ENCODE measurements around the gene ZMYND19.
A peak's percentile ranks its signal among the peaks of the same experiment; 100 is the strongest.
"Not testable (repeated sequence)": the region's sequence is repeated elsewhere in the genome, so short reads cannot be mapped to it uniquely, and the experiment has no call there.

The ZMYND19 gene

GRCh38 chr9:137582286-137582860, 7.9 kb downstream of the ZMYND19 start:
- Mint-ChIP-seq H3K4me3 (no peak overlapping the region), H3K4me1 (peaks cover 29% of the 10 kb centered on the region), H3K27ac (no peak overlapping the region), H3K9me3 (no peaks in the 10 kb centered on the region), H3K27me3 (no peaks in the 10 kb centered on the region)
- DNase-seq (no peak), ATAC-seq (no peak)

- no peak overlapping the region for H3K4me3 Mint-ChIP-seq
- H3K27ac Mint-ChIP-seq: no peak overlapping the region
- no peaks in the 10 kb centered on the region for H3K9me3 Mint-ChIP-seq
- no peaks in the 10 kb centered on the region for H3K27me3 Mint-ChIP-seq
- no peak for DNase-seq
- peaks cover 34% of the 10 kb centered on the region for H3K4me1 Mint-ChIP-seq
- ATAC-seq: no peak
Observed at GRCh38 chr9:137581361-137582285, 8.7 kb downstream of the ZMYND19 start.

DNA sequence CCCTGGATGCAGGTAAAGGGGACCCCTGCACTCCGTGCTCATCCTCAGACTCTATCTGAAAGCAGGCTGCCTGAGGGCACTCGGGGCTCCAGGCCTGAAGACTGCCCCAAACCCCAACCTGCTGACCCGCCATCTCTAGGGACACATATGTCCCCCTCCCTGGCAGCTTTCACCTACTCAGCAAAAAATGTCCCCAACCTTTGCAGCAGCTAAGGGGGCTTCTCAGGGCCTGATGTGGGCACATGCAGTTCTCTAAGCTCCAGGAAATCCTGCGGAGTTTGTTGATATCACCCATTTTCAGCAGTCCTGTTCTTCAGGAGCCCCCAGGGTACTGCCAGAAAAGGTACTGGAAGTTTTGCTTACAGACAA, 9.4 kb downstream of the ZMYND19 start:
- no peak for DNase-seq
- Mint-ChIP-seq H3K9me3 (no peaks in the 10 kb centered on the region), H3K4me1 (peaks cover 41% of the 10 kb centered on the region), H3K27ac (no peak overlapping the region), H3K27me3 (no peaks in the 10 kb centered on the region), H3K4me3 (no peak overlapping the region)
- ATAC-seq: no peak

DNA sequence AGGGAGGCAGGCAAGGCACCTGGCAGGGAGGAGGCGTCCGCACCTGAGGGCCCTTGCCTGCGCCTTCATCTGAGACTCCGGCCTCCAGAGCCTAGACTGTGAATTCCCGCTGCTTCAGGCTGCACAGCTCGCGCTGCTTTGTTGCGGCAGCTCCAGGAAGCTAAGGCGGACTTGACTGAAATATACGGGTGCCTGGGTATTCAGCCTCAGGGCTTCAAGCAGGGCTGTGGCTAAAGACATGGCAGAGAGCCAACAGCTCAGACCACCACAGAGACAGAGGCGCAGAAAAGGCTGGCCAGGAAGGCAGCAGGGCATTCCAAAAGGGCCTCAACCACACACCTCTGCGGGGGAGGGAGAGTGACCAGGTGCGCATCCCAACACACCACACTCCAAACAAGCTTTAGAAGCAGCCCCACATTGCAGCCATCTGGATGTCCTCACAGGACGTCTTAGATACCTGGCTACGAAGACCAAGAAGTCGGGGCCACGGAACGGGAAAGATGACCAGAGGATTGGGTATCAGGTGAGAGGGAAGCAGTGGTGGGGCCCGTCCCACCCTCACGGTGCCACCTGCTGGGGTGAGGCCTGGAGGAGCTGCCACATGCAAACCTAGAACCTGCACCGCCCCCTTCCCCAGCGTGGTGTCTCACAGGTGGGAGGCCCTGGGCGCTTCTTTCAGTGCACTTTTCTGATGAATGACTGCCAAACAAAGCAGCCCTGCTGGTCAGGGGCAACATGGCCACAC, 9.9 kb downstream of the ZMYND19 start:
- no peak overlapping the region for H3K27ac Mint-ChIP-seq
- no peak for DNase-seq
- H3K27me3 Mint-ChIP-seq: no peaks in the 10 kb centered on the region
- H3K4me1 Mint-ChIP-seq: peaks cover 46% of the 10 kb centered on the region
- ATAC-seq: no peak
- no peaks in the 10 kb centered on the region for H3K9me3 Mint-ChIP-seq
- no peak overlapping the region for H3K4me3 Mint-ChIP-seq

DNA sequence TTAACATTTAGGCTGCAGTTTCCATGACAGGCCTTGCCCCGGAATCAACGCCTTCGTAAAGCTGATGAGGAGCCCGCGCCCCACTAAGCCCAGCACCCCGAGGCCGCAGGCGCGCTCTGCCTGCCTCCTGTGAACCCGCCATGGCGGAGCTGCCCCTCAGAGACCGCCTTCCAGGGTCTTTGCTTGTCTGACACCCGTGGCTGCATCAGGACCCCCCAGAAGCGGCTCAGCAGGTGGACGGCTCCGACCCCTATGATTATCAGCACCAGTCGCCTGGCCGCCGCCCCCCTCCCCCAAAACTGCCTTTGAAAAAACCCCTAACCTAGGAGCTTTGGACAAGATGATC, 11.1 kb downstream of the ZMYND19 start:
- H3K4me3 Mint-ChIP-seq: peak overlapping the region; percentile 82 to 88
- DNase-seq: no peak
- H3K4me1 Mint-ChIP-seq: peaks cover 55% of the 10 kb centered on the region
- no peaks in the 10 kb centered on the region for H3K9me3 Mint-ChIP-seq
- peak overlapping the region in 1 of 2 donors; percentile 95 for H3K27ac Mint-ChIP-seq
- H3K27me3 Mint-ChIP-seq: no peaks in the 10 kb centered on the region
- ATAC-seq: no peak

DNA sequence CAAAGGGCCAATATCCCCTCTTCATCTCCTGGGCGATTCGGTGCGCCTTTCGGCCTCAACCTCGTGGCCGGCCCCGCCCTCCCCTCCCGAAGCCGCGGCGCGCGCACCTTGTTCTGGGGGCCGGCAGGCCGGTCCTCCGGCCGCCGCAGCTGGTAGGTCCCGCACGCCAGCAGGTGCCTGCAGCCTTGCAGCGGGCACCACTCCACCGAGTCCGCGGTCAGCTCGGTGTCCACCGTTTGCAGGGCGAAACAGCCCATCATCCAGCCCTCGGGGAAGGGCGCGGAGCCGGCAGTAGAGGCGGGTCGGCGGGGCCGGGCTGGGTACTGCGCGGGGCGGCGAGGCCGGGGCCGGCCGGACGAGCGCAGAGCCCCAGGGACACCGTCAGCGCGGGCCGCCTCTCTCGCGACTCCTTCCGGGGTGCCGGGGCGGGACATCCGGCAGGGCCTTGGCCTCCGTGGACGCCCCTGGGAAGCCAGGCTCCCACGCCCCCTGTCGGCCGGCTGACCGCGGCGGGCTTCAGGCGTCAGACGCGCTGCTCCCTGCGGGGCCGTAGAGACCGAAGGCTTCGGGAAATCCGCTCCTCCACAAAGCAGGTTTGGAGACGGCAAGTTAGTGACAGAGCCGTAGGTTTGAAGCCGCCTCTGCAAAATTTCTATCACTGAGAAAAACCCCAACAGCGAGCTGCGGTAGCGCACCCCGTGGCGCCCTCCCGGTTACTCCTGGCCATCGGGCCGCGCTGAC, 11.6 kb downstream of the ZMYND19 start, which contains the start of gene DPH7:
Gene DPH7 (minus strand): TSS at position 408 of the 741 bp plus-strand sequence. CDS start 148 bp downstream, at position 260.
- no peaks in the 10 kb centered on the region for H3K9me3 Mint-ChIP-seq
- peak; percentile 94 to 95 for DNase-seq
- peak within 1 kb of the TSS; percentile 82 to 88 for H3K4me3 Mint-ChIP-seq
- peak within 1 kb of the TSS; percentile 78 to 95 for H3K27ac Mint-ChIP-seq
- H3K4me1 Mint-ChIP-seq: peaks cover 55% of the 10 kb centered on the region
- ATAC-seq: peak; percentile 99
- H3K27me3 Mint-ChIP-seq: no peaks in the 10 kb centered on the region

DNA sequence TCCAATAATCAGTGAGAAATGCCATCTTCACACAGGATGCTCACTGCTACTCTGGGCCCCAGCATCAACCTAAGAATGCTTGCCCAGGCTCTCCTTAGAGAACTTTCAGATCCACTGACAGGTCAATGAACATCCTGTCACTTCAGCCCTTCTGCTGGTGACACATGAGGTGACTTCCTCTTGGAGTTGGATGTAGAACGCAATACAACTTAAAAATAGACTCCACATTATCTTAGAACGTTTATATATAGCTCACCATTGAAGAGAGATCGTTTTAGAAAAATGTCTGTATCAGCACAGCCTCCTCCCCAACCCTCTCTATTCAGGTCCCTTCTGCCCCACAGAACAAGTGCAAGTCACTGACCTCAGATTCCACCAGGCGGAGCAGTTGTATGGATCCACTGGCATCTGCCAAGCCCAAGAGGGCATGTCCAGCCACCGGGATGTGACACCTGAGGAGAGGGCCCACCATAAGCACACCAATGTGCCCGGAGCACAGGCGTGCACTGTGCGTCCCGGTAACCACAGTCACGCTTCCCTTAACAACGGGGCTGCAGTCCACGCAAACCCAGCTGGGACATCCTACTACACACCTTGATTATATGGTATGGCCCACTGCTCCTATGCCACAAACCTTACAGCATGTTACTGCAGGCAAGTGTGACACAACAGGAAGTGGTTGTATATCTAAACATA, 14.4 kb downstream of the ZMYND19 start:
- Mint-ChIP-seq H3K27ac (peak overlapping the region; percentile 32 to 46), H3K4me1 (peaks cover 47% of the 10 kb centered on the region)
- ATAC-seq: no peak

GRCh38 chr9:137575364-137575715, 15.0 kb downstream of the ZMYND19 start:
- no peak for ATAC-seq
- no peaks in the 10 kb centered on the region for H3K9me3 Mint-ChIP-seq
- H3K4me3 Mint-ChIP-seq: no peak overlapping the region

More for the DNA sequence above, 14.4 kb downstream of the ZMYND19 start:
- no peaks in the 10 kb centered on the region for H3K9me3 Mint-ChIP-seq
- no peak for DNase-seq
- no peaks in the 10 kb centered on the region for H3K27me3 Mint-ChIP-seq
- peak overlapping the region in 1 of 2 donors; percentile 18 for H3K4me3 Mint-ChIP-seq

GRCh38 chr9:137574192-137574591, 16.1 kb downstream of the ZMYND19 start:
- no peak overlapping the region for H3K27ac Mint-ChIP-seq
- DNase-seq: no peak
- H3K27me3 Mint-ChIP-seq: no peaks in the 10 kb centered on the region

More at GRCh38 chr9:137575364-137575715, 15.0 kb downstream of the ZMYND19 start:
- Mint-ChIP-seq H3K4me1 (peaks cover 47% of the 10 kb centered on the region), H3K27ac (peak overlapping the region; percentile 32 to 46), H3K27me3 (no peaks in the 10 kb centered on the region)
- no peak for DNase-seq

DNA sequence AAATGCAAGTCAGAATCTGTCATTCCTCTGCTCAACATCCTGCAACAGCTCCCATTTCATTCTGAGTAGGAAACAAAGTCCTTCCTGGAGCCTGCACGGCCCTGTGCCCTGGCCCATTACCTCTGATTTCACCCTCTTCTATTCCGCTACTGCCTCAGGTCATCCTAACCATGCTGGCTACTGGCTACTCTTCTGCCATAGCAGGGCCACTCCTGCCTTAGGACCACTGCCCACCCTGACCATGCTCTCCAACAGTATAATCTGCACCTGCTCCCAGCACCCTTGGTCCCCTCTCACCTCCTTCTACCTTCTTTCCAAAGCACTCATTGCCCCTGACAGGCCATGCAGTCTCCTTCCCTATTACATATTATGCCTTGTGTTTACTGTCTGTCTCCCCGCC, 19.7 kb downstream of the ZMYND19 start:
- ATAC-seq: no peak
- Mint-ChIP-seq H3K27me3 (no peaks in the 10 kb centered on the region), H3K27ac (no peak overlapping the region), H3K4me3 (no peak overlapping the region), H3K9me3 (no peaks in the 10 kb centered on the region), H3K4me1 (peaks cover 10% of the 10 kb centered on the region)
- no peak for DNase-seq

More at GRCh38 chr9:137574192-137574591, 16.1 kb downstream of the ZMYND19 start:
- H3K4me3 Mint-ChIP-seq: no peak overlapping the region
- peaks cover 41% of the 10 kb centered on the region for H3K4me1 Mint-ChIP-seq
- H3K9me3 Mint-ChIP-seq: no peaks in the 10 kb centered on the region
- no peak for ATAC-seq

DNA sequence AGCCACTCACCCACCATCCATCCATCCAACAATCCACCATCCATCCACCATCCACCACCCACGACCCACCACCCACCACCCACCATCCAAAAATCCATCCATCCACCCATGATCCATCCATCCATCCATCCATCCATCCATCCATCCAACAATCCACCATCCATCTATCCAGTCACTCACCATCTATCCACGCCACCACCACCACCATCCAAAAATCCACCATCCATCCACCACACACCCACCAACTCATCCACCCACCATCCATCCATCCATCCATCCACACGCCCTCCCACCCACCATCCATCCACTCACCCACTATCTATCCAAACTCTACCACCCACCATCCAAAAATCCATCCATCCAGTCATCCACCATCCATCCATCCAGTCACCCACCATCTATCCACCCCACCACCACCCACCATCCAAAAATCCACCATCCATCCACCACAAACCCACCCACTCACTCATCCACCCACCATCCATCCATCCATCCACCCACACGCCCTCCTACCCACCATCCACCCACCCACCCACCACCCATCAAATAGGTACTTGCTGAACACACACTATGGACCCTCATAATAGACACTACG, 20.6 kb downstream of the ZMYND19 start:
- no peaks in the 10 kb centered on the region for H3K27me3 Mint-ChIP-seq
- no peak overlapping the region for H3K4me3 Mint-ChIP-seq
- H3K9me3 Mint-ChIP-seq: no peaks in the 10 kb centered on the region
- DNase-seq: no peak
- ATAC-seq: no peak
- peaks cover 2% of the 10 kb centered on the region for H3K4me1 Mint-ChIP-seq
- H3K27ac Mint-ChIP-seq: peak overlapping the region in 1 of 2 donors; percentile 80

GRCh38 chr9:137568445-137568844, 21.9 kb downstream of the ZMYND19 start:
- not testable (repeated sequence) for H3K27me3 Mint-ChIP-seq, DNase-seq, H3K4me3 Mint-ChIP-seq, H3K9me3 Mint-ChIP-seq, ATAC-seq, H3K4me1 Mint-ChIP-seq
- peak overlapping the region in 1 of 2 donors; percentile 89 for H3K27ac Mint-ChIP-seq

DNA sequence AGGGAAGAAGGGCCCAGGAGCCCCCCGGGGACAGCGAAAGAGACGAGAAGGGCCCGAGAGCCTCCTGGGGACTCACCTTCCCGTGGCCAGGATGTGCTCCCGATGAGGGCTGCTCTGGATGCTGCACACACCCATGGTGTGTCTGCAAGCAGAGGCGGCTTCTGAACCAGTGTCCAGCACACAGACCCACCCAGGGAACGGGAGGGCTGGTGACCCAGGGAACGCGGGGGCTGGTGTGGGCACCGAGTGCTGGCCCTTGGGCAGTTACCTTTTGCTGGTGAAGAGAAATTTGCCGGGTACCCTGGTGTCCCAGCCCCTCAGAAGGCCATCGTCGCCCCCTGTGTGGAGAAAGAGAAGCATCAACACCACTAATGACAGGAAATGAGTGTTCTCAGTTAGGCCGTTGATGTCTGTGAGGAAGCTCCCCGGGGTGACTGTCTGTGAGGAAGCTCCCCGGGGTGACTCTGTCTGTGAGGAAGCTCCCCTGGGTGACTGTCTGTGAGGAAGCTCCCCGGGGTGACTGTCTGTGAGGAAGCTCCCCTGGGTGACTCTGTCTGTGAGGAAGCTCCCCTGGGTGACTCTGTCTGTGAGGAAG, 25.4 kb downstream of the ZMYND19 start:
- no peak for ATAC-seq

GRCh38 chr9:137564134-137564533, 26.2 kb downstream of the ZMYND19 start:
- no peaks in the 10 kb centered on the region for H3K4me1 Mint-ChIP-seq
- H3K4me3 Mint-ChIP-seq: no peak overlapping the region
- H3K9me3 Mint-ChIP-seq: no peaks in the 10 kb centered on the region
- DNase-seq (no peak), ATAC-seq (no peak)
- no peaks in the 10 kb centered on the region for H3K27me3 Mint-ChIP-seq
- H3K27ac Mint-ChIP-seq: no peak overlapping the region

More for the DNA sequence above, 25.4 kb downstream of the ZMYND19 start:
- Mint-ChIP-seq H3K27ac (peak overlapping the region in 1 of 2 donors; percentile 44), H3K9me3 (no peaks in the 10 kb centered on the region), H3K27me3 (no peaks in the 10 kb centered on the region), H3K4me1 (no peaks in the 10 kb centered on the region), H3K4me3 (no peak overlapping the region)
- DNase-seq: no peak

Data from stimulated activated naive CD8-positive, alpha-beta T cell treated with anti-CD3 and anti-CD28 coated beads, Interleukin-15, amount 100 ng/mL, for 72 hours (primary cell).